Stimulated activated CD4-positive, alpha-beta T cell treated with anti-CD3 and anti-CD28 coated beads, Interleukin-15, amount 100 ng/mL, for 1 hour (primary cell): Measurements from ENCODE around the gene PM20D2.
"Not testable (repeated sequence)": the region's sequence is repeated elsewhere in the genome, so short reads cannot be mapped to it uniquely, and the experiment has no call there.

Experiments used
- DNase-seq, 2 donors: peaks; one replicate each; pipeline ENCODE4 v3.0.0-alpha.2; 2020; ENCODE audit warnings: low read depth in 1 of 2, low spot score in 1 of 2

Gene PM20D2

GRCh38 chr6:89145956-89146717 is at the start of gene PM20D2:
TSS of gene PM20D2 (plus strand) at chr6:89146055. CDS start at chr6:89146145, 90 bp downstream.
- DNase-seq: peak; percentile 22 to 58

- DNase-seq: no peak
Measured at GRCh38 chr6:89098461-89098860, 47.4 kb upstream of the PM20D2 start.

- no peak for DNase-seq
Measured at GRCh38 chr6:89100114-89100513, 45.7 kb upstream of the PM20D2 start.

GRCh38 chr6:89110284-89110683 is 35.6 kb upstream of the PM20D2 start:
- DNase-seq: no peak

GRCh38 chr6:89111933-89112332 is 33.9 kb upstream of the PM20D2 start:
- DNase-seq: no peak

- DNase-seq: no peak
Measured at GRCh38 chr6:89116702-89117101, 29.2 kb upstream of the PM20D2 start.

GRCh38 chr6:89117211-89118108 is 28.4 kb upstream of the PM20D2 start, which contains the start of gene SRSF12:
TSS of gene SRSF12 (minus strand) at chr6:89118071. CDS start at chr6:89117887, 184 bp downstream.
- DNase-seq: peak; percentile 7 to 27

- DNase-seq: no peak
Measured at GRCh38 chr6:89118931-89119330, 26.9 kb upstream of the PM20D2 start.

GRCh38 chr6:89120371-89120770 is 25.5 kb upstream of the PM20D2 start:
- DNase-seq: no peak

GRCh38 chr6:89121934-89122333 is 23.9 kb upstream of the PM20D2 start:
- no peak for DNase-seq

GRCh38 chr6:89122625-89123024 is 23.2 kb upstream of the PM20D2 start:
- DNase-seq: no peak

- not testable (repeated sequence) for DNase-seq
Measured at GRCh38 chr6:89128256-89128671, 17.6 kb upstream of the PM20D2 start.

GRCh38 chr6:89131599-89131998 is 14.3 kb upstream of the PM20D2 start:
- DNase-seq: no peak

GRCh38 chr6:89132057-89132456 is 13.8 kb upstream of the PM20D2 start:
- DNase-seq: no peak

GRCh38 chr6:89133981-89134380 is 11.9 kb upstream of the PM20D2 start:
- DNase-seq: no peak

GRCh38 chr6:89134723-89135122 is 11.1 kb upstream of the PM20D2 start:
- DNase-seq: no peak

- no peak for DNase-seq
Measured at GRCh38 chr6:89138173-89138572, 7.7 kb upstream of the PM20D2 start.

GRCh38 chr6:89139509-89140346 is 6.1 kb upstream of the PM20D2 start:
- DNase-seq: no peak

GRCh38 chr6:89140347-89141156 is 5.3 kb upstream of the PM20D2 start:
- DNase-seq: no peak

GRCh38 chr6:89144354-89144906 is 1.4 kb upstream of the PM20D2 start:
- no peak for DNase-seq
